SK-MEL-5 (cell line): Measurements from ENCODE around the gene ITGA8. TPM values are rescaled to one million over a fixed set of nuclear protein-coding genes. Genes with fewer than 3 reads are reported as not detected.
A peak's percentile ranks its signal among the peaks of the same experiment; 100 is the strongest.
"Not testable (repeated sequence)": the region's sequence is repeated elsewhere in the genome, so short reads cannot be mapped to it uniquely, and the experiment has no call there.

Source experiments
- DNase-seq: peaks from one replicate; pipeline ENCODE4 v3.0.0-alpha.2; 2016; ENCODE audit warnings: low read depth, low spot score
- in situ Hi-C: cut with HindIII; loops from 2 replicates; pipeline ENCODE4 v1.10.0; 2016; ENCODE audit warnings: low sequenced_read_pairs, high pct_unique_total_duplicates, low pct_unique_long_range_greater_than_20kb
- total RNA-seq: library from RNA; depleted of rRNA; stranded (reverse); fragments of >200 nt; shearing (Covaris generic); gene quantifications from 2 replicates; pipeline ENCODE4 v1.2.3, GENCODE V29; 2014

ITGA8 gene
- total RNA-seq, 1 experiment from 2014 or later = not detected

DNA sequence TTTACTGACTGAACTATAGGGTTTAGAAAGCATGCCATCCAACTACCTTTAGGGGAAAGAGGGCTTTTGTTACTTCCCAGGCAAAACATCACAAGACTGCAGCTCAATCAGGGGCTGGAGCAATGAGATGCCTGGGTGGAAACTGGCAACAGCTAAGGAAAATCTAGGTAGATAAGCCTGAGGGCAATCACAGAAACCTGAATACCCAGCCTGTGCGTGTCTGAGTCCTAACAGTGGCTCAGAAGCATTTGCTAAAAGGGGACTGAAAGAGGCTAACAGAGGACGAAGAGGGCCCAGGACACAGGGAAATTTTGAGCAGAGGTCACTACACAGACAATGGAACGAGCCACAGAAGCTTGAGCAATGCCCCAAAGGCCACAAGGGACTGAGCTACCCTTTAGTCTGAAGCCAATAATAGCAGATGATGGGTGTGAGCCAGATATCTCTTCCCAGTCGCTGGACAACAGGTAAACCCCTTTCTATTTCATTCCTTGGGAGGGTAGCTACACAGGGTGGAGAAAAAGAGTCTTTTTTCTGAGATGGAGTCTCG, 79.1 kb downstream of the ITGA8 start:
- in situ Hi-C loops = no loop called here

DNA sequence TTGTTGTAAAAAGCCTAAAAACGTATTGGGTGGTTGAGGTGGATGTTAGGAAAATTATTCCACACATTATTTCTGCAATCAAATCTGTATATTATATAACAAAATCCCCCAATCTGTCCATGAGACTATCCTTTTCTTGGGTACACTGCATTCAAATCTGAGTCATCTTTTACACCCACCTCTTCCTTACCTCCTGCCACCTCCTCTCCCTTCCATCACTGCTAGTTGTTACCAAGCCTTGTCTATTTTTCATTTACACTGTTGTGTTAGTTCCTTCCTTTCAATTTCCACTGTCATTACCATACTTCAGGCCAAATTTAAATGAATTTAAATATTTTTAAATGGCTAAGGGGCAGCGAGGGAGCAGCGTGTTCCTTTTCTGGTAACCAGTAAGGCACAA, 83.3 kb downstream of the ITGA8 start:
- no peak for DNase-seq
- in situ Hi-C loops = no loop called here

More for the DNA sequence above, 79.1 kb downstream of the ITGA8 start:
- no peak for DNase-seq

DNA sequence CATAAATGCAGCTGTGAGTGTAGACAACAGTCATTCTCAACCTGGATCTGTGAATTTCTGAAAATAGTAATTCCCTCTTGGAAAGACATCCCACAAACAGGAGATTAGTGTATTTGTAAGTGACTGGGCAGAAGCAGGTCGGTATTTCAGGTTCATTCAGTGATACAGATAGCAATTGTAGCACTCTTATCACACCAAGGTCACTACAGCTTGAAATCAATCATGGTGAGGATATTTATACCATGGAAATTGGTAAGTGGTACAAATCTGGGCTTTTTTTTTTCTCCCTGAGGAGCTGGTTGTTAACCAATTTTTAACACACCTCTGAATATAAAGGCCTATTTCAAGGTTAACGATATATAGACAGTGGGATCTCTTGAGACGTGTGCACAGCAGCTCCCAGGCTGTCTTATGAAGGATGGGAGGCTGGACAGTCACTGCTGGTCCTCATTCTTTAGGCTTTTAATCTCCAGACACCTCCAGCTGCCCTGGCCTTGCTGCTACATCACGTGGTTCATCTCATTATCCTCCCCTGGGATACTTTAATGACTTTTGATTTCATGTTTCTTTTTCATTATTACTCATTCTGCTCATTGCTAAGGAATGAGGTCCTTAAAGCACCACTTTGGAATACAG, 87.1 kb downstream of the ITGA8 start:
- DNase-seq = no peak
- in situ Hi-C loops = no loop called here

DNA sequence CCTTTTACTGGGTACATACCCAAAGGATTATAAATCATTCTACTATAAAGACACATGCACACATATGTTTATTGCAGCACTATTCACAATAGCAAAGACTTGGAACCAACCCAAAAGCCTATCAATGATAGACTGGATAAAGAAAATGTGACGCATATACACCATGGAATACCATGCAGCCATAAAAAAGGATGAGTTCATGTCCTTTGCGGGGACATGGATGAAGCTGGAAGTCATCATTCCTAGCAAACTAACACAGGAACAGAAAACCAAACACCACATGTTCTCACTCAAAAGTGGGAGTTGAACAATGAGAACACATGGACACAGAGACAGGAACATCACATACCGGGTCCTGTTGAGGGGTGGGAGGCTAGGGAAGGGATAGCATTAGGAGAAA, 88.5 kb downstream of the ITGA8 start:
- DNase-seq, in situ Hi-C loops: not testable (repeated sequence)

- no peak for DNase-seq
- in situ Hi-C loops = no loop called here
Measured at GRCh38 chr10:15630353-15630752, 89.4 kb downstream of the ITGA8 start.

GRCh38 chr10:15627617-15628196, 92.0 kb downstream of the ITGA8 start:
- peak; percentile 24 for DNase-seq
- in situ Hi-C loops = no loop called here

DNA sequence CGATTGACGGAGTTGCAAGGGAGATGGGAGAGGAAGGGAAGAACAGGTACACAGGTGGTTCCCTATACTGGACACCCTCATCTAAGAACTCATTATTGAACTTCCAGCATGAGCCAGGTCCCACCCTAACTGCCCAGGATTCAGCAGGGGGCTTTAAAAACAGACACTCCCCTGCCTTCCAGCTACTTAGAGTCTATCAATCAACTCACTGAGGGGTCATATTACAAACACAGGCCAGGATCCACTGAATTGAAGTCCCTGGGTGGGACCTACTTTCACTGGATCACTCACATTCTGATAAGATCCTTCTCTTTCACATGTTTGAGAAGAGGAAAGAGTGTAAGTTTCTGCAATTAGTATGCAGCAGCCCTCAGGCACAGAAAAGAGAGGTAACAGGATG, 92.8 kb downstream of the ITGA8 start:
- in situ Hi-C loops = no loop called here
- DNase-seq = no peak

- in situ Hi-C loops = no loop called here
- DNase-seq = no peak
Measured at GRCh38 chr10:15625261-15625660, 94.5 kb downstream of the ITGA8 start.

DNA sequence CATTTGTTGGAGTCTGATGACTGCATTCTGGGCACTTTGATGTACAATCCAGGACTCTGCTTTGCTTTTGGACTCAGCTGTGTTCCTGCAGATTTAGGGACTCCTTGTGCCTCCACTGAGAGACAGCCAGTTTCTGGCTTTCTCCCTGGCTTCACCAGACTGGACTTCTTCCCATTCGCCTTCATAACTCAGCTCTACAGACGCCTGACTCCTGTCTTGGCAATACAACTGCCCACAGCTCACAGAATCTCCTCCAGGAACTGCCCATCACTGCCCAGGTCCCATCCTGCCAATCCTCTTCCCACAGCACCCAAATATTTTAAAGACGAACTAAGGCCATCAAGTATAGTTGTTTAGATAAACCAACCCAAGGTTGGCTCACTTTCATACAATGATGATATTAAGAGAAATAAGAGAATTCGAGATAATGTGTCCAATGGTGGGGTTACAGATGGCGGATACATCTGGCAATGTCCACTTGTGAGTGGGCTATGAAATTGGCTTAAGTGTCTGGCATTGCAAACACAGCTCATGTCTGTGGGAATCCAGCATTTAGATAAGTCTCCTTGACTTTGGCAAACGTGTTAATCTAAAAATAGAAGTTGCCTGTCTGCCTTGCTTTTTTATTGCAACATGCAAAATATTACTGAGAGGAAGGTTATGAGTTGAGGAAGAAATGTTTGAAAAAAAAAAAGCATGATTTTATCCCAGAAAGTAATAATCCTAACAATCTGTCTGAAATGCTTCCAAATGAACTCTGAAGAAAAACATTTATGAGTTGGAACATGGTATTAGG, 95.1 kb downstream of the ITGA8 start:
- no peak for DNase-seq
- in situ Hi-C loops = no loop called here

DNA sequence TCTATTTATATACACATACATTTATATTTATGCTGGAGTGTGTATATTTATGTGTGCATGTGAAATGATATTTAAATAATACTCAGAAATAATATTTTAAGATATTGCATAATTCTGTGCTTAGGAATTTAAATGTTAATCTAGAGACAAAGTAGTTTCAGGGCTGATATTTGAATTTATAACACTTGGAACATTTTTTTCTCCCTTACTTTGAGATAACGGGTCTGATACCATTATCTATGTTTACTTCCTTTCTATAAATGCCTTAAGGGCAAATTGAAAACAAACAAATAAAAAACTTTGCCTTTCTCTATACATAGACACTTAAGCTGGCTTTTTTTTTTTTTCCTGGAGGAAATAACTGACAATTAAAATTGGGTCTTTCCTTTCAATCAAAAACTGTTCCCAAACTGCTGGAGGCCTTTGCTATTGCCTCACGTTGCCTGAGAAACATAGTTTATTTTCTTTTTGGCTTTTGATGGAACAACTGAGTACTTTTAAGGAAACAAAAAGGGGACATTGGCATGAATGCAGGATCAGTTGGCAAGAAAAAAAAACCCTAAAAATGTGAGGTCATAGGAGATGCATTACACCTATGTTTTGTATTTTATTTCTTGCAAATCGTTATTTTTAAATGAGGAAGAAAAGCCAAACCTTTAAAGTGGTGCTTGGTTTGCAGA, 98.7 kb downstream of the ITGA8 start:
- in situ Hi-C loops = no loop called here

DNA sequence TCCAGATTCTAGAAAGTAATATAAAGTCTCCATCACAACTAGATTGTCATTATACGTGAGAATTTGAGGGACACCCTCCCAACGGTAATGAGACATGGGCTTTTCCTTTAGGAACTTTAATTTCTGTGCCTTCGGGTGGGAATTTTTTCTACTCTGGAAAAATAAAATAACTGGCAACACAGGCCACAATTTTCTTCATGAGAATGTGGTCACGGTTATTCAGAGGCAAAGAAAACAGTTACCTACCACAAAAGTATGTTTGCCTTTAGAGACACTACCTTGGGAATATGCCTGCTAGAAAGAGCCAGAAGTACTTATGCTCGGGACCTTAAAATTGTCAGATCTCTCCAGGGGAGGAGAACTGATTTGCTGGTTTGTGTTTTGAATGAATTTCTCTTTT, 99.4 kb downstream of the ITGA8 start:
- in situ Hi-C loops = no loop called here
- no peak for DNase-seq

More for the DNA sequence above, 98.7 kb downstream of the ITGA8 start:
- no peak for DNase-seq

DNA sequence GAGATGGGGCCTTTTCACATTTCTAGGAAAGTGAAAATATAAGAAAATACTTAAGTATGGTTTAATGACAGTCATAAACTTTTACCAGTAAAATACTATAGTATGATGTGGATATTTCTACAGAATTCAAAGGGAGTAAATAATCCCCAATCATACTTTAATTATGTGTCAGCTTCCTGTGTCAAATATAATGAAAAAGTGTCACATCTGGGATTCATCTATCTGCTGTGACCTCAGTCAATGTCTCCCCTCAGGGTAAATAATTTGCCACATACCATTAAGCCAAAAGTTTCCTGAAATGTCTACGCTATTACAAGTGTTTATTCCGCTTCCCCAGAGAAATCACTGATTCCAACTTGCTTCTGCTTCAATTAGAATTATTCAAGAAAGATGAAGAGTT, 110.5 kb downstream of the ITGA8 start:
- DNase-seq = no peak
- in situ Hi-C loops = no loop called here

DNA sequence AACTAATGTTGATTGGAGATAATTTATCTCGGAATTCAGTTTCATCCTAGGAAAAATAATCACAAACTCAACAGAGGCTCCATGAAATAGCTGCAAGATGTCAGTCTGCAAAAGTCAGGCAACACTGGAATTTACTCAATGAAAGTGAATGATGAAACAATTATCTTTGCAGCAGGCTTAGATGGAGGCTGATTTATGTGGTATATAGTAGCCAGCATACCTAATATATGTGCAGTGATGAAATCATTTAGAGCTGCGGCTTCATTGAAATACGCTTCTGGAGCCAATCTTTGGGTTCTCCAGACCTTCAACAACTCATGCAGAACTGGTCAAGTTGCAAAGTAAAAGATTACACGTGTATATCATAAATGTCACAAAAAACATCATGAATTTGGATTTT, 113.3 kb downstream of the ITGA8 start:
- no peak for DNase-seq
- in situ Hi-C loops = no loop called here

- in situ Hi-C loops = no loop called here
- DNase-seq = no peak
Measured at GRCh38 chr10:15605740-15606369, 113.9 kb downstream of the ITGA8 start.

- in situ Hi-C loops = no loop called here
- DNase-seq = no peak
Measured at GRCh38 chr10:15603446-15604011, 116.2 kb downstream of the ITGA8 start.

DNA sequence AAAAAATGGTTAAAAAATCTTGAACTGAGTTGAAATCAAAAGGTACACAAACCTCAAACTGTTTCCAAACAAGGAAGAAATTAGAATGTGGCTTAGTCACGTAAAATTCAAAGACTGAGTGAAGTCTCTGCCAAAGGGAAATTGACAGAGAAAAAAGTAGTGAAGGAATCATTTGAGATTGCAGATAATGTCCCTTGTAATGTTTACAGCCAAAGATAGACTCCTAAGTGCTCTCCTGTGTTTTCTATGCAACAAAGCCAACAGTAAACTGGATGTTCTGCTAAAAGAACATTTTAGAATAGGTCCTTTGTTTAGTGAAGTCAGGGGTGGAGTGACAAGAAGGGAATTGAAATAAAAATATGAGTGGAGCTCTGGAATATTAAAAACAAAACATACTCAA, 117.9 kb downstream of the ITGA8 start:
- DNase-seq = no peak
- in situ Hi-C loops = no loop called here

DNA sequence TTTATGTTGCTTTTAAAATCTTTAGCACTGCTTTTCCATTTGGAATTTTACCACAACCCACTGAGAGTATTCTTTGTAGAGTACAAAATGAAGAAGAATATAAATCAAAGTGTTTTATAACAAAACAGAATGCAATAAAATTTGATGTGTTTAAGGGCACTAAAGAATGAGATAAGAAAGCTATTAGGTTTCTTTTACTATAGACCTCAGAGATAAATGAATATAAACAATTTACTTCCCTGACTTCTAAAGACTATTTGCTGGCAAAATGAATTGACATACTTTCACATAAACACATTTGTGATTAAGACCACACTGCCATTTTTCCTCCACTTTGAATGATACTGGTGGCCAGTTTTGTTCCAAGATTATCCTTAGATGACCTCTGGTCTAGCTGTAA, 124.5 kb downstream of the ITGA8 start:
- DNase-seq = no peak
- in situ Hi-C loops = no loop called here
